Upper lobe of left lung (tissue), 6 donors: ENCODE measurements around the gene WWC1. TPM values are rescaled to one million over a fixed set of nuclear protein-coding genes. Genes with fewer than 3 reads are reported as not detected.

ENCODE experiments used
- ATAC-seq, 2 donors: fragments of 200-7000 bp; cut with Tn5 transposase; one replicate each; pipeline ENCODE4 v1.9.1; 2022; ENCODE audit warnings: mild to moderate bottlenecking in 2 of 2, moderate library complexity in 2 of 2; ENCODE audit not compliant: low FRiP score in 2 of 2
- DNase-seq, 2 donors: peaks; one replicate each; pipeline ENCODE4 v3.0.0-alpha.2; 2019 to 2020
- H3K27ac ChIP-seq, 4 donors: fragments of 200-600 bp; sonication (generic); one replicate each; pipeline ENCODE4 v1.5.1; 2016 to 2019
- H3K27me3 ChIP-seq, 4 donors: fragments of 200-600 bp; sonication (generic); one replicate each; pipeline ENCODE4 v1.5.1; 2017 to 2019
- H3K36me3 ChIP-seq, 4 donors: fragments of 200-600 bp; sonication (generic); one replicate each; pipeline ENCODE4 v1.5.1; 2016 to 2019
- H3K4me1 ChIP-seq, 4 donors: fragments of 200-600 bp; sonication (generic); one replicate each; pipeline ENCODE4 v1.5.1; 2018 to 2019
- H3K4me3 ChIP-seq, 4 donors: fragments of 200-600 bp; sonication (generic); one replicate each; pipeline ENCODE4 v1.5.1; 2017 to 2019; ENCODE audit warnings: mild to moderate bottlenecking in 2 of 4, moderate library complexity in 1 of 4
- H3K9me3 ChIP-seq, 4 donors: fragments of 200-600 bp; sonication (generic); one replicate each; pipeline ENCODE4 v1.5.1; 2018 to 2019
- CTCF ChIP-seq, 6 experiments: fragments of 450-650 bp in 4 of 6; fragments of 200-600 bp in 2 of 6; sonication (generic) in 2 of 6; IDR thresholded peaks; one replicate each; pipeline ENCODE4 v1.5.1; 2016 to 2019; ENCODE audit warnings: antibody characterized with exemption in 6 of 6
- EP300 ChIP-seq, 4 donors: sonication (generic); formaldehyde crosslinking; IDR thresholded peaks; one replicate each; pipeline ENCODE4 v1.5.1; 2017; ENCODE audit warnings: antibody characterized with exemption in 4 of 4, control low read depth in 2 of 4
- POLR2A ChIP-seq, 4 donors: fragments of 450-650 bp; IDR thresholded peaks; one replicate each; pipeline ENCODE4 v1.5.1; 2016 to 2017; ENCODE audit warnings: antibody characterized with exemption in 4 of 4, mild to moderate bottlenecking in 2 of 4
- POLR2AphosphoS5 ChIP-seq, 2 donors: sonication (generic); formaldehyde crosslinking; IDR thresholded peaks; one replicate each; pipeline ENCODE4 v1.5.1; 2017; ENCODE audit warnings: antibody characterized with exemption in 2 of 2
- WGBS, 2 donors: methylation state at CpG; one replicate each; pipeline ENCODE4 v1.1.5; 2017 to 2018; 5-methylcytosine and 5-hydroxymethylcytosine counted together
- total RNA-seq, 6 donors: library from RNA; depleted of rRNA in 4 of 6; stranded (reverse); fragments of >200 nt in 4 of 6; gene quantifications; one replicate each; pipeline versions ENCODE4 v1.1.0 to v1.2.1, GENCODE V29; 2016 to 2021
- donor health status: DM: no; HTN: no; CAD: no; lungs with moderate emphysema.
- donor health status: DM: no; HTN: yes; CAD: no; lungs with severe emphysema.

The WWC1 gene
- total RNA-seq, 6 donors from 2014 or later: 64.9 to 99.1 (median 86.4) TPM

GRCh38 chr5:168273056-168273980 lies 18.1 kb upstream of the WWC1 start:
- no peak for TF ChIP-seq POLR2AphosphoS5 (IDR thresholded peaks at IDR 0.05)
- no peak for TF ChIP-seq CTCF (IDR thresholded peaks at IDR 0.05)
- TF ChIP-seq EP300 (IDR thresholded peaks at IDR 0.05): no peak
- no peak for TF ChIP-seq POLR2A (IDR thresholded peaks at IDR 0.05)
- 78 to 83% methylated on average over 3 of the region's 3 CpGs for WGBS, 2 donors
- no peak for ATAC-seq

GRCh38 chr5:168274406-168274805 lies 17.0 kb upstream of the WWC1 start:
- WGBS, 2 donors: 82 to 95% methylated on average over 1 of the region's 1 CpG
- no peak for ATAC-seq
- no peaks in the 10 kb centered on the region for H3K27me3 ChIP-seq
- H3K4me1 ChIP-seq: peaks cover 5 to 10% (median 8%) of the 10 kb centered on the region in 4 donors
- no peak overlapping the region for H3K4me3 ChIP-seq
- TF ChIP-seq CTCF (IDR thresholded peaks at IDR 0.05) (no peak), POLR2AphosphoS5 (IDR thresholded peaks at IDR 0.05) (no peak), EP300 (IDR thresholded peaks at IDR 0.05) (no peak), POLR2A (IDR thresholded peaks at IDR 0.05) (no peak)
- no peak overlapping the region for H3K27ac ChIP-seq
- no peaks in the 10 kb centered on the region for H3K36me3 ChIP-seq
- no peaks in the 10 kb centered on the region for H3K9me3 ChIP-seq
- no peak for DNase-seq

More at GRCh38 chr5:168273056-168273980, 18.1 kb upstream of the WWC1 start:
- Histone ChIP-seq H3K9me3 (no peaks in the 10 kb centered on the region), H3K4me1 (peaks cover 12 to 17% (median 16%) of the 10 kb centered on the region in 4 donors), H3K36me3 (no peaks in the 10 kb centered on the region), H3K4me3 (no peak overlapping the region), H3K27me3 (no peaks in the 10 kb centered on the region), H3K27ac (no peak overlapping the region)
- DNase-seq: no peak

DNA sequence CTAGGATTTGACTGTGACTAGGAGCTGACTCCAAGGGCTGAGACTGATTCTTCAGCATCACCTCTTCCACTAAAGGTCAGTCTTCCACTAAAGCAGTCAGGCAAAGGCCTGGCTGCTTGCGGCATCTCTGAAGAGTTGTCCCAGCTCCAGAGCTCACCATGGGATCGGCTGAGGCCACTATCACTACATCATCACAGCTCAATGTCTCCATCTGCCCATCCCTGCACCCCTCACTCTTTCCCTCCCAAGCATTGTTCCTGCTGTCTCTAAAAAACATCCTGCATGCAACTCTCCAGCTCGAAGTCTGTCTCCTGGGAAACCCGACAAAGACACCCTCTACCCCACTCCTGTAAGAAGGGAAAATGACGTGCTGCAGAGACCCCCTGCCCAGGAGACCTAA lies 15.5 kb upstream of the WWC1 start:
- Histone ChIP-seq H3K4me1 (no peaks in the 10 kb centered on the region), H3K9me3 (no peaks in the 10 kb centered on the region), H3K27me3 (no peaks in the 10 kb centered on the region), H3K27ac (no peak overlapping the region), H3K36me3 (no peaks in the 10 kb centered on the region), H3K4me3 (no peak overlapping the region)
- DNase-seq (no peak), ATAC-seq (no peak)
- TF ChIP-seq POLR2AphosphoS5 (IDR thresholded peaks at IDR 0.05): no peak
- TF ChIP-seq POLR2A (IDR thresholded peaks at IDR 0.05): no peak
- no peak for TF ChIP-seq CTCF (IDR thresholded peaks at IDR 0.05)
- no peak for TF ChIP-seq EP300 (IDR thresholded peaks at IDR 0.05)
- WGBS, 2 donors: 73 to 87% methylated on average over 5 of the region's 5 CpGs

DNA sequence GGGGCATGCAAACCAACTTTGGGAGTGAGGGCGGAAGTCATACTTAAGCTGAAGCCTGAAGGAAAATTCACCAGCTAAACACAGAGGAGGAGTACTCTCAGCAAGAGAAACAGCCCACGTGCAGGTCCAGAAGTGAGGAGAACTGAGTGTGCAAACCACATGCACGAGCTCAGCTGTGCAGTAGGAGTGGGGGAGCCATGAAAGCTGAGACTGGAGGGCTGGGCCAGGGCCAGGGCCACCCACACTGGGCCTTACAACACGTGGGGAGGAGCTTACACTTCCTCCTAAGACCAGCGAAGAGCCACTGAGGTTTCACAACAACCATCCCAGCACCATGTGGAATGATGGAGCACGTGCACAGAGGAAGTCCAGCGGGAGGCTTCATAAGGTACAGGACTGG lies 9.3 kb upstream of the WWC1 start:
- H3K27ac ChIP-seq: no peak overlapping the region
- no peaks in the 10 kb centered on the region for H3K36me3 ChIP-seq
- WGBS, 2 donors: 23 to 31% methylated on average over 7 of the region's 7 CpGs
- ATAC-seq (peak; percentile 72 to 86), DNase-seq (peak; percentile 80 to 86)
- TF ChIP-seq CTCF (IDR thresholded peaks at IDR 0.05) (no peak), POLR2AphosphoS5 (IDR thresholded peaks at IDR 0.05) (peak in 1 of 2 donors; percentile 37)
- H3K27me3 ChIP-seq: no peaks in the 10 kb centered on the region
- H3K4me3 ChIP-seq: no peak overlapping the region
- no peaks in the 10 kb centered on the region for H3K9me3 ChIP-seq
- peaks cover 0 to 10% (median 0%) of the 10 kb centered on the region in 4 donors for H3K4me1 ChIP-seq
